Measurements from ENCODE around the gene NPAT.
A peak's percentile ranks its signal among the peaks of the same experiment; 100 is the strongest.
"Not testable (repeated sequence)": the region's sequence is repeated elsewhere in the genome, so short reads cannot be mapped to it uniquely, and the experiment has no call there.

NPAT gene

DNA sequence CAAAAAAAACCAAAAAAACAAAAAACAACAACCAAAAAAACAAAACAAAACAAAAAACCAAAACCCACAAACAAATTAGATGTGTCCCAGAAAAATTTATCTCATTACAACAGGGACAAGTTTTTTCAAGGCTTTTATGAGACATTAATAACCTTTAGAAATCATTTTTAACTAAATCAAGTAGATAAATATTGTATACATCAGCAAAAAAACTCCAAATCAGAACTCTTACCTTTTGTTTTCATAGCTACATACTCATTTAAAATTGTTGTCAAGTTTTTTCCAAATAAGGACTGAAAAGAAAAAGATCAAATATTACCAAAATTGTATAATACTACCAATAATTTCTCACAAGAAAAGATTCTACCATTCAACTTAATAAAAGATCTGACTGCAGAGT is 28.7 kb downstream of the NPAT start:
- DNase-seq (ENCODE audit: low read depth, low spot score) = no peak
- H3K4me3 ChIP-seq (ENCODE audit: low read length) = no peak overlapping the region

DNA sequence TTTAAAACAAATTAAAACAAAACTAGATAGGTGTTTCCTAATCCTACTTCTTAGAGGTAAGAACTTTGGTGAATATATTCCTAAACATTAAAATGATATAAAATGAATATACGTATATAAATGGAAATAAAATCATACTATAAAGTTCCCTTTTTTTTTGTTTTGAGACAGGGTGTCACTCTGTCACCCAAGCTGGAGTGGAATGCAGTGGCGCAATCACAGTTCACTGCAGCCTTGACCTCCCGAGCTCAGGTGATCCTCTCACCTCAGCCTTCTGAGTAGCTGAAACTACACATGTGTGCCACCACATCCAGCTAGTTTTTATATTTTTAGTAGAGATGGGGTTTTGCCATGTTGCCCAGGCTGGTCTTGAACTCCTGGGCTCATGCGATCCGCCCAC is 44.9 kb downstream of the NPAT start:
- H3K4me3 ChIP-seq (ENCODE audit: low read length) = no peak overlapping the region
- DNase-seq (ENCODE audit: low read depth, low spot score) = no peak

DNA sequence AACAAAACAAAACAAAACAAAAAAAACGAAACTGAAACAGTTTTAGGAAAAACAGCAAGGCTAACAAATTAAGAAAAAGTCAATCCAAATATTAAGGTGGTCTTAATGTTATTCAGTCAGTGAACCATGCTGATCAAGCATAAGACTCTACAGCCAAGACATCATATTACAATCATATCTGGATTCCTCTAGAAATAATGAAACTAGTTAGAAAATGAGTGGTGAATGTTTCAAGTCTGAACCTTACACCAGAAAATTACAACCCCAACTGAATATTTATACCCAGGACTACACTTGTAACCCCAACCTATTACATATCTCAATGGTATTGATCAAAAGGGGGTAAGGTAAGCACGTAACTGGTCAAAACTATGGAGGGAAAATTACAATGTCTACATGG is 52.3 kb downstream of the NPAT start:
- no peak for DNase-seq (ENCODE audit: low read depth, low spot score)
- H3K4me3 ChIP-seq (ENCODE audit: low read length) = no peak overlapping the region

DNA sequence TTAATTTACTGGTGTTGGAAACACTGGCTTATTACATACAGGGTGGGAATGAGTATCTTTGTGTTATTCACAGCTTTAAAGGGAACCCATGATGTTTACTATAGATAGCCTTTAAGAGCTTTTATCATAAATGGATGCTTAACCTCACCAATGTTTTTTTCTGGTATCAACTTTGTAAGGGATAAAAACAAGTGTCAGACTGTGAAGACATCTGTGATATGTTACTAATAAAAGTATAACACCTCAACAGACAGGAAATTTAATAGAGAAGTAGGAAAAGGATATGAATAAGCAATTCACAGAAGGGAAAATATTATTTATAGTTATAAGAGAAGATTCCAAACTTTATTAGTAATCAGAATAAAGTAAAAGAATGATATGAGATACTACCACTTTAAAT is 54.8 kb downstream of the NPAT start:
- no peak for DNase-seq (ENCODE audit: low read depth, low spot score)
- H3K4me3 ChIP-seq (ENCODE audit: low read length) = no peak overlapping the region

DNA sequence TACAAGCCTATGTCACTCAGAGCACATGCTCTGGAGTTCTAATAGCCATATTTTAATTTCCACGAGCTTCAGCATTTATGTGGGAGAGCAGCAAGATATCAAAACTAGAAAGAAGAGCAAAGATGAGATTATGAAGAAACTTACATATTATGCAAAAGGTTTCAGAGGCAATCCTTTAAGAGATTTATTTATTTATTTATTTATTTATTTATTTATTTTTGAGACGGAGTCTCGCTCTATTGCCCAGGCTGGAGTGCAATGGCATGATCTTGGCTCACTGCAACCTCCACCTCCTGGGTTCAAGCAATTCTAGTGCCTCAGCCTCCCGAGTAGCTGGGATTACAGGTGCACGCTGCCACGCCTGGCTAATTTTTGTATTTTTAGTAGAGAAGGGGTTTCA is 59.6 kb downstream of the NPAT start:
- H3K4me3 ChIP-seq (ENCODE audit: low read length); DNase-seq (ENCODE audit: low read depth, low spot score): not testable (repeated sequence)

DNA sequence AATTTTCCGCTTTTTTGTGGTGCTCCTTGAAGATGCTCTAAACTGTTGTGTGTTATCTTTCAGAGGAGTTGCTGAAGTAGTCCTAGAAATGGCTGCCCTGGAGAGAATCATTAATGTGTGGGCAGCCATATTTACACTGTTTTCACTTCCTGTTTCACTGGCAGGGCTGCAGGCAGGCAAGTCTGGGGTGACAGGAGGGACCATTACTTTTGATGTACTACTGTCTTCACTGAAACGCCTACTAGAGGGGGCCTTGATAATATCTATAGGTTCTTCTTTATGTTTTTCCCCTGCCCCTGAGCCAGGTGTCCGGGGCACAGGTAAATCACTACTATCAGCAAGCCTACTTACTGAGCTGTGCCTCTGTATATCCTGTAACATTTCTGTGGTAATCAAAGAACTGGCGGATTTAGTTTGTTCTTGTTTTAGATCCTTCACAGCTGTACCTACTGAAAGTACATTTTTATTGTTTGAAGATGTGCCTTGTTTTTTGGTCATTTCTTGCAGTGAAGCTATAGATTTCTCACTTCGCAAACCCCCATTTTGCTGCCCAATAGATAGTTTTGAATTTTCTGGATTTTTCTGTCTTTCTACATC is 61.4 kb downstream of the NPAT start:
- H3K4me3 ChIP-seq (ENCODE audit: low read length) = no peak overlapping the region
- DNase-seq (ENCODE audit: low read depth, low spot score) = peak; percentile 10

DNA sequence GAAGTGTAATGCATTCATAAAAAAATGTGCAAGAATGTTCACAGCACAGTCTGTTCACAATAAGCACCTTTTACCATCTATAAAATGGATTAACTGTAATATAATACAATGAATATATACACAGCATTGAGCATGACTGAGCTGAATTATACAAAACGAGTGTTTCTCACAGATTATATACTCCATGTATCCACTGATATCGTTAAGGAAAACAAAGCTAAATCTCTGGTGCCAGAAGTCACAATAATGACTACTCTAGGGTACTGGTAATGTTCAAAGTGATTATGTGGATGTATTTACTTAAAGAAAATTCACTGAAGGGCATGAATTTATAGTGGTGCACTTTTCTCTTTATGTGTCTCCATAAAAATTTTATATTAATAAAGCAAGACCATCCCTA is 67.8 kb downstream of the NPAT start:
- no peak for DNase-seq (ENCODE audit: low read depth, low spot score)
- no peak overlapping the region for H3K4me3 ChIP-seq (ENCODE audit: low read length)

DNA sequence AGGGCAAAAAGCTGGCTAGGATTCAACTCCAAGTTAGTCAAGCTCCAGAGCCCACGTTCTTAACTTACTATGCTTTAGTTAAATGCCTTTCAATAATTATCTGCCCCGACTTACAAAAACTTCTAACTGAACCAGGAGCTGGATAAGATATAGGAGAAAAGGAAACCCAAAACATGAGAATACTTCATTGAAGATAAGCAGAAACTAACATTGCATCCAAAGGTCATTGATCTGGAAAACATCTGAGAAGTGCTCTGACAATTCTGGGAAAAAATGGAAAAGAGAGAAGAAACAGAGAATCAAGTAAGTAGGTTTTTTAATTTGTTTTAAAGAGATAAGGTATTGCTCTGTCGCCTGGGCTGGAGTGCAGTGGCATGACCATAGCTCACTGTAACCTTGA is 73.9 kb downstream of the NPAT start:
- no peak for DNase-seq (ENCODE audit: low read depth, low spot score)
- H3K4me3 ChIP-seq (ENCODE audit: low read length) = no peak overlapping the region

DNA sequence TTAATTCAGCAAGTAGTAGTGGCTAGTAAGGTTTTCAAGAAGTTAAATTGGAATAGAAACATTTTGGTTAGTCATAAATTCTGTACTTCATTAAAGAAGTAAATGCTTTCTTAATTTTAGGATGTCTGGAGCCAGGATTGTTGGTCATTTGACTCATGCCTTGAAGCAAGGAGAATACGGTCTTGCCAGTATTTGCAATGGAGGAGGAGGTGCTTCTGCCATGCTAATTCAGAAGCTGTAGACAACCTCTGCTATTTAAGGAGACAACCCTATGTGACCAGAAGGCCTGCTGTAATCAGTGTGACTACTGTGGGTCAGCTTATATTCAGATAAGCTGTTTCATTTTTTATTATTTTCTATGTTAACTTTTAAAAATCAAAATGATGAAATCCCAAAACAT is 75.3 kb downstream of the NPAT start:
- no peak overlapping the region for H3K4me3 ChIP-seq (ENCODE audit: low read length)

DNA sequence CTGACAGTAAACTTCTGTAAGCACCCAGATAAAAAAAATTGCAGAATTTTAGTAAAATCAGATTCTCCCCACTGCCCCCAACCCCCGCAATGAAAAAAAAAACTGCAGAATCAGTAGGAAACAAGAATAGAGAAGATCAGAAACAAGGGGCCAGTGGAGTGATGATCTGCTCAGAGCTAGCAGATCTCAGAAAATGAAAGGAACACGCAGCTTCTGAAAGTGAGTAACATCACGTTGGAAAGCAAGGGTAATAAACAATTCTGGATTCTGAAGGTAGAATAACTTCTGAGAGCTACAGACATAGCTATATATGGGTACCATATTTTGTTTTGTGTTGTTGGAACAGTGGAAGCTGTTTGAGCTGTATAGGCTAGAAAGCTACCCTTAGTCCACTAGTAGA is 77.8 kb downstream of the NPAT start:
- DNase-seq (ENCODE audit: low read depth, low spot score) = no peak

More for the DNA sequence above, 75.3 kb downstream of the NPAT start:
- no peak for DNase-seq (ENCODE audit: low read depth, low spot score)

DNA sequence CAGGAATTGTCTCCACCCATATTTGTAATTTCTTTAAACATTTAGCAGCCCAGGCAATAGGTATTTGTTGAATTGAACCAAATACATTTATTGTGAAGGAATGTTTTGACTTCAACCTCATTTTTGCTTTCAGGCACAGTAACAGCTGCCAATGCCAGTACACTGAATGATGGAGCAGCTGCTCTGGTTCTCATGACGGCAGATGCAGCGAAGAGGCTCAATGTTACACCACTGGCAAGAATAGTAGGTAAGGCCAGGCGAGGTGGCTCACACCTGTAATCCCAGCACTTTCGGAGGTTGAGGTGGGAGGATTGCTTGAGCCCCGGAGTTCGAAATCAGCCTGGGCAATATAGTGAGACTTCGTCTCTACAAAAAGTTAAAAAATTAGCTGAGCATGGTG is 80.1 kb downstream of the NPAT start:
- H3K4me3 ChIP-seq (ENCODE audit: low read length) = no peak overlapping the region

More for the DNA sequence above, 77.8 kb downstream of the NPAT start:
- H3K4me3 ChIP-seq (ENCODE audit: low read length) = no peak overlapping the region

DNA sequence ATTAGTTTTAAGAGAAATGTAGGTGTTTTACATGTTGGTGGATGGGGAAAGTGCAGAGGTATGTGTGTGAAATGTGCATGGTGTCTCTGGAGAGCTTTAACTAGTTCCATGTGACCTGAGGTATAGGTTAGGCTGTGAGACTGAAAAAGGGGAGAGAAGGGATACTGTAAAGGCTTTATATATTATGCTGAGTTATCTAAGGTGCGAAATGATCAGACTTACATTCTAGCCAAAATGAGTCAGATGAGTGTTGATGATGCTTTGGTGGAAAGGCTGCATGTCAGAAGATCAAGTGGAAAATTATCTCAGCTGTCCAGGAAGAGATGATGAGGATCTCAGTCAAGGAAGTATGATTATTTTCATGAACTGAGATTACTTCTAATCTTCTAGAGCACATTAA is 85.2 kb downstream of the NPAT start:
- DNase-seq (ENCODE audit: low read depth, low spot score) = no peak
- H3K4me3 ChIP-seq (ENCODE audit: low read length) = no peak overlapping the region

More for the DNA sequence above, 80.1 kb downstream of the NPAT start:
- DNase-seq (ENCODE audit: low read depth, low spot score) = no peak

DNA sequence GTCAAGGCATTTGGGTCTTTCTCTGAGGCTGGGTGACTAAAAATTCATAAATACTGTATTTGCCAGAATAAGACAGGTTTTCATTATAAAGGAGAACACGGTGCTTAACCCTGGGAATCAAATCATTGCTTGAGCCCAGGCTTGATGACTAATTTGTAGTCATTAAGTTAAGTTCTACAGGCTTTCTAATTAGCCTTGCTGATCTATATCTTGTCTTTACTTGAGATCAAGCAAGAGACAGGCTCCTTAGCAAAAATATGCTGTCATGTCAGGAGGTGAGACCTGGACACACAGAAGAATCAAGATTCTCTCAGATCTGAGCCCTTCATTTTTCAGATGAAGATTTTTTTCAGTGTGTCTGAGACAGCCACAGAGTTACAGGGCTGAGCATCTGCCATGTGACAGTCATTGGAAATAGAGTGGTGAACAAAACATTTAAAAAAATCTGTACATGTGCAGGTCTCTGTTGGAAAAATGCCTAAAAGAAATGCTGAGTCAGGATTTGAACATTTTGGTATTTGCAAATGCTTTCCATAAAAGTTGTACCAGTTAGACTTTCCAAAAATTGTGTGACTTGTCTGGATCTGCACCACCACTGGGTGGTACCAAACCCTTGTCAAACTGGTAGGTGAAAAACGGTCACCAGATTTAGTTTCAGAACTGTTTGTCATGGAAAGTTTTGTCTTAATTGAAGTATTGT is 86.4 kb downstream of the NPAT start:
- no peak overlapping the region for H3K4me3 ChIP-seq (ENCODE audit: low read length)
- no peak for DNase-seq (ENCODE audit: low read depth, low spot score)

DNA sequence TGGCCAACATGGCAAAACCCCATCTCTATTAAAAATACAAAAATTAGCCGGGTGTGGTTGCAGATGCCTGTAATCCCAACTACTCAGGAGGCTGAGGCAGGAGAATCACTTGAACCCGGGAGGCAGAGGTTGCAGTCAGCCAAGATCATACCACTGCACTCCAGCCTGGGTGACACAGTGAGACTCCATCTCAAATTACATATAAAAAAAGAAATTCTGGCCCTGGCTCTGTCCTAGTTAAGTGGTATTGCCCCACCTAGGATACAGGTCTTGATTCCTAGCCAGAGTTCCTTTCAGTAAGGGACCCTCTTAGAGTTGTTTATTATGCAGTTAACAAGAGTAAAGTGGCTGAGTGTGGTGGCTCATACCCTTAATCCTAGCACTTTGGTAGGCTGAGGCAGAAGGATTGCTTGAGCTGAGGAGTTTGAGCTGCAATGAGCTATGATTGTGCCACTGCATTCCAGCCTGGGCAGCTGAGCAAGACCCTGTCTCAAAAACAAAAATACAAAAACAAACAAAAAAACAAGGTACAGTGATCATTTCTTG is 89.4 kb downstream of the NPAT start:
- DNase-seq (ENCODE audit: low read depth, low spot score); H3K4me3 ChIP-seq (ENCODE audit: low read length): not testable (repeated sequence)

DNA sequence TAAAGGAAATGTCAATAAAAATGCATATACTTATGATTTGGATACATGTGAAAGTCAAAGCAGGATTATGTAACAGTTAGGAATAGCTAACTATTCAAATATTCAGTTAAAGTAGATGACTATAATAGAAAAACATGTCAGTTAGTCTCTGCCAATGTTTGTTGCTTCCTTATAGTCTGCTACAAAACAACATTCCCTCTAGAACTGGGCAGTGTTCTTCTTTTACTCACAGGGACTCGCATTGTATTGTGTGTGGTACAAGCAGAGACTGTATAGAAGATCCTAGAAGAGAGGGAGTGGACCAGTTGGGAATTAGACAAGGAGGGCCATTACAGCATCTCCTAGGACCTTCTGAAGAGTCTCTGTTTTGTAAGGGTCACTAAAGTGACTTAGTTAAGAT is 90.4 kb downstream of the NPAT start:
- DNase-seq (ENCODE audit: low read depth, low spot score) = no peak
- no peak overlapping the region for H3K4me3 ChIP-seq (ENCODE audit: low read length)

DNA sequence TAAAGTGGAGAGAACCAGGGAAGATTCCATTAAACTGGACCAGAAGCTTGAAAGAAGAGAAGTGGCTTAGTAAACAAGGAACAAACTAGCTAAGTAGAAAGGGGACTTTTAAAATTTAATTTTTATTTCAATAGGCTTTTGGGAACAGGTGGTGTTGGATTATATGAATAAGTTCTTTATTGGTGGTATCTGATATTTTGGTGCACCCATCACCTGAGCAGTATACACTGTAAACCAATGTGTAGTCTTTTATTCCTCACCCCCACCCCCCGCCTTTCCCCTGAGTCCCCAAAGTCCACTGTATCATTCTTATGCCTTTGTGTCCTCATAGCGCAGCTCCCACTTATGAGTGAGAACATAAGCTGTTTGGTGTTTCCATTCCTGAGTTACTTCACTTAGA is 93.7 kb downstream of the NPAT start:
- H3K4me3 ChIP-seq (ENCODE audit: low read length) = no peak overlapping the region
- no peak for DNase-seq (ENCODE audit: low read depth, low spot score)

DNA sequence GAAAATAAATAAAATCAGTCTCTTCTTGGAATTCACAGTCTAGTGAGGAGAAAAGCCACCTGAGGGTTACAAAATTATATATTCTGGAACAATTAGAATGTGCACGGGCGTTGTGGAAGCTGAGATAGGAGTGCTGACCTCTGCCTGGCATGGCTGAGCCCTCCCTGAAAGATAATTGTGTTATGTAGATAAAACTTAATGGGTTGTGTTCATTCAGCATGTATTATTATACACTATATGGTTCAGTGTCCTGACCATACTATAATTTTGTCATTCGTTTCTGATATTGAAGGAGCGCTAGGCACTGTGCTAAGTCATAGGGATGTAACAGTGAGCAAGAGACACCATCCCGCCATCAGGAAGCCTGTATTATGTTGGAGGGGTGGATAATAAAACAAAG is 97.3 kb downstream of the NPAT start:
- DNase-seq (ENCODE audit: low read depth, low spot score) = no peak
- H3K4me3 ChIP-seq (ENCODE audit: low read length) = no peak overlapping the region

DNA sequence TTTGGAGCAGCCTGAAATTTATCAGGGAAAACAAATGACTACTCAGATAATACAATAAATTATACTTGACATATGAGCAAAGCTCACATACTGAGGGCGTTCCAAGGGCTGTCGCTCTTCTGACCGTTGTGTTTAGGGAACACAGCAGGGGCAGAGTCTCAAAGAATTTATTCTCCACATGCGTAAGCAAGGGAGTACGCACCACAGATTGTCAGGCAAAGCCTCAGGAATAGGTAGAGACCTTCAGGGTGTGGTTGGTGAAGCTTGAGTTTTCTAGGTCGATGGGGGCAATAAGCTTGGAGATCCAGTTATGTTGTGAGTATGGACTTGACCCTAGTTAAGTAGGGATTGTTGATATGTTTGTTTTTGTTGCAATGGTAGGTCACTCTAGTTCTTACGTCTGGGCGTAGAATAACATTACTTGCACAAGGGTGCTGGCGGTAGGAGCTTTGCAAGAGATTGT is 100.2 kb downstream of the NPAT start:
- DNase-seq (ENCODE audit: low read depth, low spot score) = no peak

DNA sequence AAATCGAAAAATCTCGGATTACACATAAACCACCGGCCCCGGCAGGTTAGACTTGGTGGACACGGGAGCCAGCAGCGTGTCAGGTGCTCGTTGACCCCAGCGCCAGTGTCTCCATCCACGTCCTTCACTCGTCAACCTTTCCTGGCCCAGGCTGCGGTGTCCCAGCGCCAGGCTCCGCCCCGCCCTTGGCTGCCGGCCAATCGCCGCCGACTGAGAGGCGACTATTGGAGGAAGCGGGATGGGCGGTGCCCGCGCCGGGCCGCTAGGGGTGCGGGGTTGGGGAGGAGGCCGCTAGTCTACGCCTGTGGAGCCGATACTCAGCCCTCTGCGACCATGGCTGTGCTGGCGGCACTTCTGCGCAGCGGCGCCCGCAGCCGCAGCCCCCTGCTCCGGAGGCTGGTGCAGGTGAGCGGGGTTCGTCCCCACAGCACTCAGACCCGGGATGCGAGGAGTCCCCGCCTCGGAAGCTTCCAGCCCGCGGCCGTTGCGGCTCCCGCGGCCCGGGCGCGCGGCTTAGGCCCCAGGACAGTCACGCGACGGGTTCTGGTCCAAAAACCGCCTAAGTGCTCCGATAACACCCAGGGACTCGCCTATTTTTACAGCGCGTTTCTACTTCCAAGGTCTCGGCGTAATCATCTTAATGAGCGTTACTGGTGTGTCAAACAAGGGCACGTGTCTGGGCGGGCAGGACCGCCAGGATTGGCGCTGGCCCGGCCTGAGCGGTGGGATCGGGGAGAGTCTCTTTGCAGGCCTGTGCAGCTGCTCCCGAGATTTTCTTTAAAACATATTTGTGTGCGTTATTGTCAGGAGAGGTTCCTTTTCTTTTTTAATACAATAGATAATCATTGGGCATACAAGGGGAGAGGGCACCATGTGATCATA is 100.9 kb downstream of the NPAT start, which contains the start of gene ACAT1:
TSS of gene ACAT1 (plus strand) at position 294 of the 882 bp plus-strand sequence. CDS start at position 334, 40 bp downstream.
- peak; percentile 82 for DNase-seq (ENCODE audit: low read depth, low spot score)
- H3K4me3 ChIP-seq (ENCODE audit: low read length) = peak within 1 kb of the TSS; percentile 76

More for the DNA sequence above, 100.2 kb downstream of the NPAT start:
- H3K4me3 ChIP-seq (ENCODE audit: low read length) = peak overlapping the region; percentile 76

DNA sequence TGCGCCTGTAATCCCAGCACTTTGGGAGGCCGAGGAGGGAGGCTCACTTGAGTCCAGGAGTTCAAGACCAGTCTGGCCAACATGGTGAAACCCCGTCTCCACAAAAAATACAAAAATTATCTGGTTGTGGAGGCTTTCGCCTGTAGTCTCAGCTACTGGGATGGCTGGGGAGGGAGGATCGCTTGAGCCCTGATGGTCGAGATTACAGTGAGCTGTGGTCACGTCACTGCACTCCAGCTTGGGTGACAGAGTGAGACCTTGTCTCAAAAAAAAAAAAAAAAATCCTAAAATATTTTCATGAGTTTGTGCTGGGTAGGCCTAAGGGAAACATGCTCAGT is 101.5 kb downstream of the NPAT start:
- DNase-seq (ENCODE audit: low read depth, low spot score) = not testable (repeated sequence)
- H3K4me3 ChIP-seq (ENCODE audit: low read length) = peak overlapping the region; percentile 76

Measured in Jurkat, Clone E6-1 (cell line).